Right renal cortex interstitium (tissue), 3 donors: ENCODE results near the gene TKT. TPM values are rescaled to one million over a fixed set of nuclear protein-coding genes. Genes with fewer than 3 reads are reported as not detected.
A peak's percentile ranks its signal among the peaks of the same experiment; 100 is the strongest.
"Not testable (repeated sequence)": the region's sequence is repeated elsewhere in the genome, so short reads cannot be mapped to it uniquely, and the experiment has no call there.

ENCODE experiments used
- DNase-seq, 3 donors: peaks; one replicate each; pipeline ENCODE4 v3.0.0-alpha.2; 2013; ENCODE audit warnings: low read depth in 3 of 3, low spot score in 2 of 3
- polyA plus RNA-seq, 3 donors: library from polyadenylated mRNA; unstranded; fragments of 120-200 nt; gene quantifications; one replicate each; pipeline ENCODE4 v1.2.1, GENCODE V29; 2013; ENCODE audit not compliant: insufficient read length in 3 of 3

TKT gene
- polyA plus RNA-seq, 3 donors: 90.4 to 106 (median 91.9) TPM

DNA sequence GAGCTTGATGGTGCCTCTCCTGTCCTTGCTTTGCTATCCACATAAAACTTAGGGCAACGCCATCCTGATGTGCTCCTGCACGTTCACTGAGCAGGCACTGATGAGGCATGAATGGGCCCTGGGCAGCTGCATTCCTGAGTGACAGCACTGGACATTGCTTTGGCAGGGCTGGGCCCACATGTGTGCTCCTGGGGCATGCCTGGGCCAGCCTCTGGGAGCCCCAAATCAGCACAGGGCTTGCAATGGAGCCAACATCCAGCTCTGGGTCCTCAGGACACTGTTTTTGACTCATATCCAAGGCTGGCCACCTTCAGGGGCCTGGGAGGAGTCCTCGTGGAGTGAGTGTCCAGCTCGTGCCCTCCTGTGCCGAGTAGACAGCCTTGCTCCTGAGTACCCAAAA is 5.9 kb upstream of the TKT start:
- no peak for DNase-seq

DNA sequence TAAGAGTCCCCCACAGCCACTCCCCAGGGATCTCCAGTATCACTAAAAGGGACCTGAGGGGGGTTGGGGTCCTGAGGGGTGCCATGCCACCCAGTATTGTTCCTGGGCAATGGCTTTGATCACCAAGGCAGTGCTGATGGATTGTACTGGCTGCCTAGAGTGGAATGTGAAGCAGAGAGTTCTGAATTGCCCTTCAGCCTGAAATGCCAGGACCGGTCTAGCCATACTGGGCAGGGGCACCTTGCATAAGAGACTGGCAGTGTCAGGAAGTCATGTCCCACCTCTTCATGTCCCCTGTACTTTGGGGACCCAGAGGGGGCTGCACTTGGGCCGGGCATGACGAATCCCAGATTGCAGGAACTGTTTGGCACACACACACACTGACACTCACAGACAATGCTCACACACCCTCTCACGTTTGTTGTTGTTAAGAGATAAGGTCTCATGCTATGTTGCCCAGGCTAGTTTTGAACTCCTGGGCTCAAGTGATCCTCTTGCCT is 4.5 kb upstream of the TKT start:
- DNase-seq: no peak

DNA sequence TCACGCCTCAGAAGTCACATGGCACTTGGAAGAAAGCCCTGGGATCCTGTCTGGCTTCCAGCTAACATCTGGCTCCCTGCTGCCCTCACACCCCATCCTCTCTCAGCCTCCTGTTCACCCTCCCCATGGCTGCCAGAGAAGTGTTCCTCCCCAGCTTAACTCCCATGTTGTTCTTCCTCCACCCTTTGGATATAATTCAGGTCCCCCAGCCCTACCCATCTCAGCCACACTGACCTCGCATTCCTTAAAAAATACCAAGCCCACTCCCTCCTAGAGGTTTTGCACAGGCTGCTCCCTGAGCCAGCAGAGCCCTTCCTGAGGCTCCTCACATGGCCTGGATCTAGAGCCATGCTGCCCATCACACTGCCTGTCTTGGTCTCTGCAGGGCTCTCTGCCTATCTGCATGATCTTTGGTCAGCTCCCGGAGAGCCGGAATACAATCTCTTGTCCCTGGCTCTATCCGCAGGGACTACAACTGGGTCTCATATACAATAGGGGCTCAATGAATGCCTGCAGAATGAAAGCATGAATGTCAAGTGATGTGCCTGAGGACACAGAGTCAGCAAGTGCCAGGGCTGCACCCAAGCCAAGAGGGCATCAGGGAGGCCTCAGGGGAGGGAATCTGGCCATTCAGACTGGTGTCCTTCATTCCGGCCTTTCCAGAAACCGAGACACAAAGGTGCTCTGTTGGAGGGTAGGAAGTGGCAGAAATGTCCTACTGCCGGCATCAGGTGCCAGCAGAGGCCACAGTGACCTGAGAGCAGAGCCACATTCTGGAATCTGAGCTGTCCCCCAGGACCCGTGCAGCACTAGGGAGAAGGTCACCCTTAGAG is 3.8 kb upstream of the TKT start:
- no peak for DNase-seq

DNA sequence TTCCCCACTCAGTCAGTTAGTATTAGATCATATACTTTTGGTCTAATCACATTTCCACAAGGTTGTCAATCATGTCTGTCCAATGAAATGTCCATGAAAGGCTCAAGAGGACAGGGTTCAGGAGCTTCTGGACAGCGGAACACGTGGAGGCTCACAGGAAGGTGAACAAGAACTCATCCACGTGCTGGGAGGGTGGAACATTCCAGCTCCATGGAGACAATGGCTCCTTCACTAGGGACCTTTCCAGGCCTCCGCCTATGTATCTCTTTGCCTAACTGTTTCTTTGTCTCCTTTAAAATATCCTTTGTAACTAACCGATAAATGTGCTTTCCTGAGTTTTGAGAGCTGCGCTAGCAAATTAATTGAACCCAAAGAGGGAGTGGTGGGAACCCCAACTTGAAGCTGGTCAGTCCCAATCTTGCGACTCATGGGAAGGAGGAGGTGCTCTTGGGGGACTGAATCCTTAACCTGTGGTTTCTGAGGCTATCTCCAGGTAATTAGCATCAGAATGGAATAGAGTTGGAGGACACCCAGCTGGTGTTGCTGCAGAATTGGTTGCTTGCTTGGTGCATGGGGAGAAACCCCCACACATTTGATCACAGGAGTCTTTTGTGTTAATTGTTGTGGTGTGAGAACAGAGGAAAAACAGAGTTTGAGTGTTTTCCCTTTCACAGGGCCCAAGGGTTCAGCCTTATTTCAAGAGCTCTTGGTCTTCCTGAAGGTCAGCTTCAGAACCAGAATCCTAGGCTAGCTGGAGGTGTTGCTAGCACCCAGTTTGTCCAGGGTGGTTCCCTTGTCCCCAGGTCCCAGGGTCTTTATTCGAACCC is 3.0 kb upstream of the TKT start:
- DNase-seq: no peak

DNA sequence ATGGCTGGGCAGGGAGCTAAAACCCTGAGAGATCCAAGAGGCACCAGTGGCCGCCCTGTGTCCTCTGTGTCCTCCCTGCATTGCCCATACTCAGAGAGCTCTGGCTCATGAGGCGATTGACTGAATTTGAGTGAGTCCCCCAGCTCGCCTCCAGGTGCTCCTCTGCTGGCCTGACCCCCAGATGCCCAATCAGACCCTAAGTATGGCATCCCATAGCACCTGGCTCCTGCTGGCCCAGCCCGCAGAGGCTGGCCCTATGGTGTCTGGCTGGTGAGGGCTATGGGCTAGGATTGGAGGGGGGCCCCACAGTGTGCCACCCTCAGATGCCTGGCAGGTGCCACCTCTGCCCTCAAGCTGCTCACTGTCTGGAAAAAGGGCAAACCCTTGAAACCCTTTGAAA is 1.6 kb upstream of the TKT start:
- DNase-seq: no peak

DNA sequence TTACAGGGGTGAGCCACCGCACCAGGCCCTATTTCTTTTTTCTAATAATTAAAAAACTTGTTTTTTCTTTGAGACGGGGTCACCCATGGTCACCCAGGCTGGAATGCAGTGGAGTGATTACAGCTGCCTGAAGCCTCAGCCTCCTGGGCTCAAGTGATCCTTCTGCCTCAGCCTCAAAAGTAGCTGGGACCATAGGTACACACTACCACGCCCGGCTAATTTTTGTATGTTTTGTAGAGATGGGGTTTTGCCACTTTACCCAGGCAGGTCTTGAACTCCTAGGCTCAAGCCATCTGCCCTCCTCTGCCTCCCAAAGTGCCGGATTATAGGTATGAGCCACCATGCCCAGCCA is 858 bp upstream of the TKT start:
- no peak for DNase-seq

DNA sequence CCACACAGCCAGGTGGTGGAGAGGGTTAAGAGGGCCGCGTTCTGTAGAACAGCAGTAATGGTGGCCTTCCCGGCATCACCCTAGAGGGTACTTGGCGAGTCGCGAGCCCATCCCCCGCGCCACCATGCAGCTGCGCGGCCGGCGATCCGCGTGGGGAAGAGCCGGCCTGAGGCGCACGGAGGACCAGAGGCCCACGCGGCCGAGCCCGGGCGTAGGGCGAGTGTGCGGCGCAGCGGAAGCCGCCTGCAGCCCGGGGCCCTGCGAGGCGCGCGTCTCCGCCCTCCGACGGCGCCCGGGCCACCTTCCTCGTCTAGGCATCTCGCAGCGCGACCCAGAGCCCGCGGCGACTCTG is 423 bp downstream of the TKT start:
- peak in 1 of 3 donors; percentile 23 for DNase-seq

DNA sequence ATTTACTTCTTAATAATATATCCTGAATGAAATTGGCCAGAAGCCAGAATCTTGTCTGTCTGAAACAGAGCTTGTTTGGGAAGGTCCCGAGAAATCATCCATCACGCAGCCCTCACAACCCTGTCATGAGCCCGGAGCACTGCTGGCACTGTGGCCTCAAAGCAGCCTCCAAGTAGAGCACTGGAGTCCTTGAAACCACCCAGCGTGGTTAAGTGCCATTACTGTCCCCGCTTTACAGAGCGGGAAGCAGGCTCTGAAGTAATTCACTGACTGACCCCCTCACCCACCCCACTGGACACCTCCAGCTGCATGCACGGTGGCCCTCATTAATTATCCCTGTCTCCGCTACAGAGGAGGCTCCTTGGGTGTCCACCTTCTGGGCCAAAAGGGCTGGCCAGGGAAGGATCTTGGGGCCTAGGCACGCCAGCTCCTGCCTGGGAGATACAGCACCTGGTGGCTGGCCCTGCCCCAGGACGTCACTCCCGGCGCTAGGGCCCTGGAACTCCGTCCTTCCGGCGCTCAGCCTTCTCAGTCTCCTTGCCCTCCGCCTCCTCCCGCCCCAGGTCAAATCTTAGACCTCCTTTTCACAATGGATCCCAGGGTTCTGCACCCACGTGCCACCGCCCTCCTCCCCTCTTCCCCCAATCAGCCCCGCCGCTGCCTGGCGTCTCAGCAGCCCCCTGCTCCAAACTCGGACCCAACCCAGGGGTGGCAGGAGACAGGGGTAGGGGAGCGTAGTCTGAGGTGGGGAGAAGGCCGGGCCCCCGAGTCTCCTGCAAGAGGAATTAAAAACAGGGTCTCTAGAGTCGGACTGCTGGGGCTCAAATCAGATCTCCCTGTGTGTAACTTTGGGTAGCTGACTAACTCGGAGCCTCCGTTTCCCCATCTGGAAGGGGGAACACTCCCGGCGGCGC is 1.1 kb downstream of the TKT start:
- peak in 2 of 3 donors; percentile 42 to 44 for DNase-seq

DNA sequence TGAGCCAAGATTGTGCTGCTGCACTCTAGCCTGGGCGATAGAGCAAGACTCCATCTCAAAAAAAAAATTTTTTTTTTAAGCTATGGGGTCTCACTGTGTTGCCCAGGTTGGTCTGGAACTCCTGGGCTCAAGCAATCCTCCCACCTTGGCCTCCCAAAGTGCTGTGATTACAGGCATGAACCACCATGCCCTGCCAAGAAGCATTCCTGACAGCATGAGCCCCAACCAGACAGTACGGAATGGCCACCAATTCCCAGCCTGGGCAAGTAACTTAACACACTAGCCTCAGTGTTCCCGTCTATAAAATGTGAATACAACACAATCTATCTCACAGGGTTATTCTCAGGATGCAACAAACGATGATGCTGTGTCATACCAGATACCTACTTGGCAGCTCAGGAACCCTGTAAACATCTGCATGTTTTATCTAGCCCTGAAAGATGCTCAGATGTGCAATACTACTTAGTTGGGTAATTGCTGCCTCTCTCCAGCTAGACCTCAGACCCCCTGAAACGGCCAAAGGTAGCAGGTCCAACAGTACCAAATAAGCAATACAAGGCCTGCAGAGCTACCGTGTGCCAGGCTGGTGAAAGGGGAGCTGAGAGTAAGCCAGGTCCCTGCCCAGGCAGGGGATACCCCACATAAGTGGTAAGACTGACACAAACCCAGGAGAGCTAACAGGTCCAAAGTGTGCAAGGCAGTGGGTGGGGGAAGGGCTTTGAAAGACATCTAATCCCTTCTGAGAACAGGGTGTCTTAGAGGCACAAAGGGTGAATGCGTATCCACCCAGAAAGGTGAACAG is 1.9 kb downstream of the TKT start:
- no peak for DNase-seq

DNA sequence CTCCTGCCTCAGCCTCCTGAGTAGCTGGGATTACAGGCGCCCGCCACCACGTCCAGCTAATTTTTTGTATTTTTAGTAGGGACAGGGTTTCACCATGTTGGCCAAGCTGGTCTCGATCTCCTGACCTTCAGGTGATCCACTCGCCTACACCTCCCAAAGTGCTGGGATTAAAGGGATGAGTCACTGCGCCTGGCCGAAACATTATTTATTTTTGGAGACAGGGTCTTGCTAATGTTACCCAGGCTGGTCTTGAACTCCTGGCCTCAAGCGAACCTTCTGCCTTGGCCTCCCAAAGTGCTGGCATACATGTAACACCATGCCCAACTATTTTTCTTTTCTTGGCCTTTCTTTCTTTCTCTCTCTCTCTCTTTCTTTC is 2.9 kb downstream of the TKT start:
- not testable (repeated sequence) for DNase-seq

DNA sequence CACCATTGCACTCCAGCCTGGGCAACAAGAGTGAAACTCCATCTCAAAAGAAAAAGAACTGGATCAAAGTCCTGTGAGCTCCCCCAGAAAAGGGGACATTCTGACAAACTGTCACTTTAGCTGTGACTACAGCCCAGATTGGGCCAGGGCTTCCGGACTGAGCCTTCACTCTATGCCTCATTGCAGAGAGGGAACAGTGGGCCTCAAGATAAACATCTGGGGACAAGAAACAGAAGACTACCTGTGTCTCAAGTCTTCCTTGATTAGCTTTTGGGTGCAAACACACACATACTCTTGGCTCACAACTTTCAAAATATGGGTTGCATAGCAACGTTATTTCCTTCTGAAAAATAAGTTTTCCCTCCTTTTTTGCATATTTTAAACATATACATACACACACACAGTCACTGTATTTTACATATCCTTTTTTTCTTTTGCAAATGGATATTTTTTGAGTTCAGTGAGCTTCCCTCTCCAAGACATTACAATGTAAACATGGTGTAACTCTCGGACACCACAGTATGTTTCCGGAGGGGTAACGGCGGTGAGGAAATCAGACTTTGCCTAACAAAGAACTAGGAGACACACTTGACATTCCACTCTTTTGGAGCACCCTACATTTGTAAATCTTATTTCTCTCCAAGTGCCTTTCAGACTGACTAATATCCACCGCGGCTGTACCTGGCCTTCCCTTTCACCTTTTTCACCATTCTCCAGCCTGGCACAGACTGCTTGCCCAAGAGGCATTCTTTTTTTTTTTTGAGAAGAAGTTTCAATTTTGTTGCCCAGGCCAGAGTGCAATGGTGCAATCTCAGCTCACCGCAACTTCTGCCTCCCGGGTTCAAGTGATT is 3.5 kb downstream of the TKT start:
- DNase-seq: no peak

DNA sequence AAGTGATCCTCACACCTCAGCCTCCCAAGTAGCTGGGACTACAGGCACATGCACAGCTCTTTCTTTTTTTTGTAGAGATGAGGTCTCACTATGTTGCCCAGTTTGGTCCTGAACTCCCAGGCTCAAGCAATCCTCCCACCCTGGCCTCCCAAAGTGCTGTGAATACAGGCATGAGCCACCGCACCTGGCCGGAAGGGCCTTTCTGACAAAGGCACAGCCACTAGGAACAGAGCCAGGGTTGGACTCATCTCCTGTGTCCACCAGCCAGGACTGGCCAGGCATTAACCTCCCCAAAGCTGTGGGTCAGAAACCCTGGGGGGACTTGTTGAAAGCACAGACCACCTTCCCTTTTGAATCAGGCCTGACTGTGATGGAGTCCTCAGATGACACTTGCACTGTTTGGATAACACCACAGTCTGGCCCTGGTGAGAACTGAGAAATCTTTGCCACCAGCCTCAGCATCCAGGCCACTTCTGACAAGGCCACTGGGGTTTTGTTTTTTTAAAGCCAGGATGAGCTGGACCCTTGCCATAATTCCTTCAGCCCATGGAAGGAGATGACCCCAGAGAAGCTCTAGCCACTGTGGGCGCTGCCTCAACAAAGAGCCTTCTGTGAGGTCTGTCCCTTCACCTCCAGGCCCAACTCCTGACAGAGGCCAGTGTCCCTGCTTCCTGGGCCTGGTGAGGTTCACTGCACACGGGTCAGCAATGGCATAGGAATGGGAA is 4.8 kb downstream of the TKT start:
- no peak for DNase-seq

DNA sequence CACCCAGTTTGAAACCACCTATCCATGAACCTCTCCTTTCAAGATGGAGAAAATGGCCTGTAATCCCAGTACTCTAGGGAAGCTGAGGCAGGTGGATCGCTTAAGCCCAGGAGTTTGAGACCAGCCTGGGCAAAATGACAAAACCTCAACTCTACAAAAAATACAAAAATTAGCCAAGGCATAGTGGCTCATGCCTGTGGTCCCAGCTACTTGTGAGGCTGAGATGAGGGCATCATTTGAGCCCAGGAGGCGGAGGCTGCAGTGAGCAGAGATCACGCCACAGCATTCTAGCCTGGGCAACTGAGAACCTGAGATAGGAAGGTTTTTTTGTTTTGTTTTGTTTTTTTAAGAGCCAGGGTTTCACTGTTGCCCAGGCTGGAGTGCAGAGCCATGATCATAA is 5.4 kb downstream of the TKT start:
- no peak for DNase-seq

DNA sequence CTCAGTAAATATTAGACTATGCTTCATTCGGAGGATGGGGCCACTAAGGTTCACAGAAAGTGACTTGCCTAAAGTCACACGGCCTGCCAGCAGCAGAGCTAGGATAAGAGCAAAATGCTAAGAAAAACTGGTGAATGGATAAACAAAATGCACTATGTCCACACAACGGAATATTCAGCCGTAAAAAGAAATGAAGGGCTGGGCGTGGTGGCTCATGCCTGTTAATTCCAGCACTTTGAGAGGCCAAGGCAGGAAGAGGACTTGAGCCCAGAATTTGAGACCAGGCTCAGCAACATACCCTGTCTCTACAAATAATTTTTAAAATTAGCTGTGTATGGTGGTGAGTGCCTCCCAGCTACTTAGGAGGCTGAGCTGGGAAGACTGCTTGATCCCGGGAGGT is 7.7 kb downstream of the TKT start:
- DNase-seq: no peak

DNA sequence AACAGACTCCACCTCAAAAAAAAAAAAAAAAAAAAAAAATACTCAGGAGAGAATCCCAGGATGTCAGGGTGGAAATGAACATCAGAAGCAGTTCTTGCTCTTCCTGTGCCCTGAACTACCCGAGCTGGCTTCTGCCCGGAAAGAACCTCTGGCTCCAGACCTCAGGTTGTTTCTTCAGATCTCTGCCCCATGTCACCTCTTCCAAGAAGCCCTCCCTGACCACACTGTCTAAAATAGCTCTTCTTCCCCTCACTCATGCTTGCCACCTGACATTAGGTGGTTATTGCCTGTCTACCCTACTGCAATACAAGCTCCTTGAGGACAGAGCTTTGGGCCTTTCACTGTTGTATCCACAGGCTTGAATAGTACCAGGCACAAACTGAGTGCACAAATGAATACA is 8.2 kb downstream of the TKT start:
- no peak for DNase-seq

DNA sequence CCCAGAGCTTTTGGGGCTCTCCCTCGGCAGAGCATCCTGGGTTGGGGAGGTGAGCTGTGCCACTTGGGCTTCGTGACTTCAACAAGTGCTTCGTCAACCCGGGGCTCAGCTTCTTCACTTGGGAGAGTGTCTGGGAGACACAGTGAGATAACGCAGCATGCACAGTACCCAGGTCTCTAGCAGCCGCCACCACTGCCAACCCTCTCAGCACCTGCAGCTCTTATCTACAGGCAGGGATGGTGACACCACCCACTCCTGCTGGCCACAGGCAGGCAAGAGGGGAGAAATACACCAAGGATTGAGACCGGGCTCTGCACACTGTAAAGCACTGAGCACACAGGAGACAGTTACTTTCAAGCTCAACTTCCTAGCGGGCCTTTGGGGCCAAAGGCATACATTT is 11.6 kb downstream of the TKT start:
- no peak for DNase-seq

DNA sequence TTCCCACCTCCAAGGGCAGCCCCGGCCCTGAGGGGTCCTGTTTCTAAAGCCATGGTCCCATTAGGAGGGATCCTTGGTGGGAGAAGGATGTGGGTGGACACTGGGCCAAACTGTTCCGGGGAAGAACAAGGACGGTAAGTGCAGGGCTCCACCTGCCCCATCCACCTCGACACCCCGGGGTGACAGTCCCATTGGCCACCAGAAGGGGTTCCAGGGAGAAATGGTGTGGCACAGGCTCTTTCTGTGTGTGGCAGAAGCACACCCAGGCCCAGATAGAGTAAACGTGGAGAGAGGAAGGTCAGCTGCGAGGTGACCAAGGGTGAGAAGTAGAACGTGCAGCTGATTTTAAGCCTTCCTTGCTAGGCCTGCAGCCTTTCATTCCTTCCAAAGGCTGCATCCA is 12.0 kb downstream of the TKT start:
- no peak for DNase-seq

DNA sequence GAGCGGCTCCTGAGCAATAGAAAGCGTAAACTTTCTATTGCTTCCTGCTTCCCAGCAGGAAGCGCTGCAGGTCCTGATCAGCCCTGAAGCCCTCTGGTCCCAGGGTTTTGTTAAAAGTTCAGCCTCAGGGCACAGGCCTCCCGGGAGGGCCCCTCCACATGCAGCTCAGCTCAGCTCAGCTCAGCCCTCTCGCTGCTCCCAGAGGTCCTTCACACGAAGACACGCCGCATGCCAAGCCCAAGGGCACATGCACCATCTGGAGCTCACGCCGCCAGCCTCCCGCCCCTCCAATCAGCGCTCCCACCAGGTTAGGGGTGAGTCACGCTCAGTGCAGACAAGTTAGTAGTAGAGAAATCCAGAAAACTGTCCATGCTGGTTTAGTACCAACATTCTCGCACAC is 12.7 kb downstream of the TKT start:
- no peak for DNase-seq

DNA sequence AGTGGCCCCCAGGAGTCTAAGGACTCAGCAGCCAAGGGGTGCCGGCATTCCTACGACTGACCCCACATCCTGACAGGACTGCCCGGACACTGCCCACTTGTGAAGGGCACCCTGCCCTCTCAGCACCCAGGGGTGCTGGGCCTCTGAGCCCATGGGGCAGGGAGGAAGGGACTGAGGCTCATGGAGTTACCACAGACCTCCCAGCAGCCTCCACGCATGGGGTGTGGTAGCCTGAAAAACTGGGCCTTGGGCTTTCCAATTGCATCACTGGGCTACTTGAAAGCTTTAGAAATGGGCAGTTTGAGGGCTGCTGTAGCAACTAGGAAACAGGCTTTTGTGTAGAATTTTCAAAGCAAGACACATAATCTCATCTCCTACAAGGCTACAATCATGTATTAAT is 13.2 kb downstream of the TKT start:
- no peak for DNase-seq
